Prostate gland (tissue), 2 donors: ENCODE data around the gene PLEK. TPM values are rescaled to one million over a fixed set of nuclear protein-coding genes. Genes with fewer than 3 reads are reported as not detected.

Source experiments
- DNase-seq: peaks from one replicate; pipeline ENCODE4 v3.0.0-alpha.2; 2019; ENCODE audit warnings: low spot score
- H3K27ac ChIP-seq, 2 donors: fragments of 200-600 bp; sonication (generic); 2 replicates each; pipeline ENCODE4 v1.5.1; 2017 to 2019
- H3K27me3 ChIP-seq: fragments of 200-600 bp; sonication (generic); replicated peaks from 2 replicates; pipeline ENCODE4 v1.5.1; 2019; ENCODE audit not compliant: insufficient read depth
- H3K36me3 ChIP-seq, 2 donors: fragments of 200-600 bp; sonication (generic); 1 replicate in 1 of 2; 2 replicates in 1 of 2; pipeline versions ENCODE4 v1.5.1 to v1.8.1; 2017 to 2019
- H3K4me1 ChIP-seq: fragments of 200-600 bp; sonication (generic); replicated peaks from 2 replicates; pipeline ENCODE4 v1.5.1; 2019
- H3K4me3 ChIP-seq, 2 donors: fragments of 200-600 bp; sonication (generic); 2 replicates each; pipeline ENCODE4 v1.5.1; 2017 to 2019
- H3K9me3 ChIP-seq: fragments of 200-600 bp; sonication (generic); 2 replicates; pipeline ENCODE4 v1.5.1; 2017
- POLR2A ChIP-seq: fragments of 450-650 bp; IDR thresholded peaks from one replicate; pipeline ENCODE4 v1.6.1; 2016; ENCODE audit warnings: antibody characterized with exemption, mild to moderate bottlenecking
- POLR2AphosphoS5 ChIP-seq: sonication (generic); formaldehyde crosslinking; IDR thresholded peaks from one replicate; pipeline ENCODE4 v1.6.1; 2017; ENCODE audit warnings: antibody characterized with exemption
- WGBS: methylation state at CpG from one replicate; pipeline ENCODE4 v1.1.5; 2018; 5-methylcytosine and 5-hydroxymethylcytosine counted together
- intact Hi-C: fragments of 100-400 bp; cut with DNase I; formaldehyde crosslinking; loops from one replicate; pipeline ENCODE4 v1.14.2; 2022
- total RNA-seq, 2 donors: library from RNA; depleted of rRNA; stranded (reverse); fragments of >200 nt; gene quantifications; one replicate each; pipeline ENCODE4 v1.1.0, GENCODE V29; 2016
- TF ChIP-seq, protein P1 (sequence below), 4 experiments: fragments of 200-600 bp in 2 of 4; fragments of 450-650 bp in 2 of 4; sonication (generic) in 2 of 4; IDR thresholded peaks; 1 replicate in 3 of 4; 2 replicates in 1 of 4; pipeline ENCODE4 v1.5.1; 2016 to 2019; ENCODE audit warnings: antibody characterized with exemption in 4 of 4, mild to moderate bottlenecking in 2 of 4, moderate library complexity in 2 of 4

The PLEK gene
- total RNA-seq, 2 donors from 2014 or later: 0.59 to 2.1 TPM

DNA sequence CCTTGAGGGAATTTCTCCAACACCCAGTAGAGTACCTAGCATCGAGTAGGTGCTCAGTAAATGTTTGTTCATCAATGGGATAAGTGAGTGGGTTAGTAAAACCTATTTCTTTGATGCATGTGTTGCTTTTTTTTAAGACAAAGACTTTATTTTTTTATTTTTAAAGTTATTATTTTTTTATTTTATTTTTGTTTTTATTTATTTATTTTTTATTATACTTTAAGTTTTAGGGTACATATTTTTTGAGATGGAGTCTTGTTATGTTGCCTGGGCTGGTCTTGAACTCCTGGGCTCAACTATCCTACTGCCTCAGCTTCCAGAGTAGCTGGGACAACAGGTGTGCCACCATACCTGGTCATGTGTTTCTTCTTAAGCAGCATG is 20.8 kb downstream of the PLEK start:
- DNase-seq: no peak
- H3K9me3 ChIP-seq: no peaks in the 10 kb centered on the region
- H3K4me1 ChIP-seq: no peaks in the 10 kb centered on the region
- H3K27me3 ChIP-seq: no peaks in the 10 kb centered on the region
- H3K4me3 ChIP-seq: no peak overlapping the region
- no peak for TF ChIP-seq POLR2A
- TF ChIP-seq, protein P1, sequence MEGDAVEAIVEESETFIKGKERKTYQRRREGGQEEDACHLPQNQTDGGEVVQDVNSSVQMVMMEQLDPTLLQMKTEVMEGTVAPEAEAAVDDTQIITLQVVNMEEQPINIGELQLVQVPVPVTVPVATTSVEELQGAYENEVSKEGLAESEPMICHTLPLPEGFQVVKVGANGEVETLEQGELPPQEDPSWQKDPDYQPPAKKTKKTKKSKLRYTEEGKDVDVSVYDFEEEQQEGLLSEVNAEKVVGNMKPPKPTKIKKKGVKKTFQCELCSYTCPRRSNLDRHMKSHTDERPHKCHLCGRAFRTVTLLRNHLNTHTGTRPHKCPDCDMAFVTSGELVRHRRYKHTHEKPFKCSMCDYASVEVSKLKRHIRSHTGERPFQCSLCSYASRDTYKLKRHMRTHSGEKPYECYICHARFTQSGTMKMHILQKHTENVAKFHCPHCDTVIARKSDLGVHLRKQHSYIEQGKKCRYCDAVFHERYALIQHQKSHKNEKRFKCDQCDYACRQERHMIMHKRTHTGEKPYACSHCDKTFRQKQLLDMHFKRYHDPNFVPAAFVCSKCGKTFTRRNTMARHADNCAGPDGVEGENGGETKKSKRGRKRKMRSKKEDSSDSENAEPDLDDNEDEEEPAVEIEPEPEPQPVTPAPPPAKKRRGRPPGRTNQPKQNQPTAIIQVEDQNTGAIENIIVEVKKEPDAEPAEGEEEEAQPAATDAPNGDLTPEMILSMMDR (IDR thresholded peaks at IDR 0.05): no peak
- TF ChIP-seq POLR2AphosphoS5: no peak
- intact Hi-C loops: no loop called here
- 67% methylated on average over 1 of the region's 1 CpG for WGBS
- H3K27ac ChIP-seq: no peak overlapping the region
- H3K36me3 ChIP-seq: no peaks in the 10 kb centered on the region

DNA sequence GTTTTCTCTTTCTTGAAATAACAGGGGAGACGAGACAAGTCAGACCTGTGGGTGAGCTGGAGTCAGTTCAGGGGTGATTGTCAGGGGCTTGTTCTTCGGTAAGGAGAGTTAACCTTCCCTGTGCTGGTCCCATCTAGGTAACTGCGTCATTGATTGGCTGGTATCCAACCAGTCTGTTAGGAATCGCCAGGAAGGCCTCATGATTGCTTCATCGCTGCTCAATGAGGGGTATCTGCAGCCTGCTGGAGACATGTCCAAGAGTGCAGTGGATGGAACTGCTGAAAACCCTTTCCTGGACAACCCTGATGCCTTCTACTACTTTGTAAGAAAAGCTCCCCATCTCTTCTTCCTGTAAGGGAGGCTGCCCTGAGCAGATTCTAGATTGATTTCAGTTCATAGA is 21.3 kb downstream of the PLEK start:
- intact Hi-C loops: no loop called here
- Histone ChIP-seq H3K4me1 (no peaks in the 10 kb centered on the region), H3K9me3 (no peaks in the 10 kb centered on the region), H3K4me3 (no peak overlapping the region), H3K27ac (no peak overlapping the region), H3K36me3 (no peaks in the 10 kb centered on the region), H3K27me3 (no peaks in the 10 kb centered on the region)
- DNase-seq: no peak
- 78% methylated on average over 5 of the region's 5 CpGs for WGBS
- TF ChIP-seq POLR2A: no peak
- TF ChIP-seq, protein P1 (IDR thresholded peaks at IDR 0.05): no peak
- TF ChIP-seq POLR2AphosphoS5: no peak

DNA sequence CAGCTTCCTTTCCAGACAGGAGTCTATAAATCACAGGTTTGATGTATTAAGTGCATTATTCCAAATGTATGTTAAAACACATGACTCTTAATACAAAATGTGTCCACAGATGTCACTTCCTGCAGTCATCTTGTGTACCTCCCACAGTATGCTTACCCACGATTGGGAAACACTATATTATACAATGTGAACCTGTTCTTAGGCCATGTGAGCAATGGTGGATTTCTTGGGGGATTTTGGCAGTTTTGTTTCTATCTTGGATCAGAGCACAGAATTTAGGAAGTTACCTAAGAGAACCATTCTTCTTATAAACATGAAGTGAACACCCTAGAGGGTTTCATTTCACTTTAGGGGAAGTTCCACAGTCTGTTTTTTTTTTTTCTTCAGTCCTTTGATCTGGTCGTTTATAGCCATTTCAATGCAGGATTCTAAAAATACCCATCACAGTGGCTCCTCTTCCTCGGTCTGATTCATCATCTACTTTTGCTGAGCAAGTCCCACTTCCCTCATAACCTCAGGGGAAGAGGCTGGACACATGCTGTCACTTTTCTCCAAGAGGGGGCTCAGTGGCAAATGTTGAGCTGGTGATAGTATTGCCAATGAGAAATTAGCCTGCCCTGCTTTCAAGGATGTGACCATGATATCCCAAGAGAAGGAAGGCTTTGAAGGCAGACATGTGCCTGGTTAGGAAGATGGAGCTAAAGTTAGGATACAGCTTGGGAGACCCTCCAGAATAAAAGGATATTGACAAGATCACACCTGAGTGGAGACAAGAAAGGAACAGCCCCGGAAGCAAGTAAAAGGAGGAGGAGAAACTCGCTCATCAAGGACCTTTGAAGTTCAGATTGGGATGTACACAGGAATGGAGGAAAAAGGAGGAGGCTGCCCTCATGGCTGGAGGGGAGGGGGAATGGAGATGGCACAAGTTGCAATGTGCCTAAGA is 22.6 kb downstream of the PLEK start:
- TF ChIP-seq POLR2AphosphoS5 (no peak), POLR2A (no peak)
- TF ChIP-seq, protein P1 (IDR thresholded peaks at IDR 0.05): no peak
- no peaks in the 10 kb centered on the region for H3K27me3 ChIP-seq
- H3K36me3 ChIP-seq: no peaks in the 10 kb centered on the region
- no peak for DNase-seq
- no peak overlapping the region for H3K4me3 ChIP-seq
- no peaks in the 10 kb centered on the region for H3K4me1 ChIP-seq
- no peak overlapping the region for H3K27ac ChIP-seq
- intact Hi-C loops: no loop called here
- no peaks in the 10 kb centered on the region for H3K9me3 ChIP-seq
- 29% methylated on average over 5 of the region's 5 CpGs for WGBS

DNA sequence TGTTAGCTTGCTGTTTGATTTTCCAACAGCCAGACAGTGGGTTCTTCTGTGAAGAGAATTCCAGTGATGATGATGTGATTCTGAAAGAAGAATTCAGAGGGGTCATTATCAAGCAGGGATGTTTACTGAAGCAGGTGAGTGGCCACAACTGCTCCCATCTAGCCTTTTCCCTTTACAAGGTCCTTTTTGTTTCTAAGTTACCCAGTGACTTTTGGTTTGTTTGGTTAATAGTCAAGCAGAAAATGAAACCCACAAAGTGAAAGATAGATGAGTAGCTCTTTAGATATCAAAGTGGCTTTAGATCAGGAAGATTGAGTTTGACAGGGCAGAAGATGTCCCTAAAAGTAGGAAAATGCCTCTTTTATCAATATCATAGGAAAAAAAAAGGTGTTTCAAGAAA is 23.3 kb downstream of the PLEK start:
- Histone ChIP-seq H3K9me3 (no peaks in the 10 kb centered on the region), H3K4me3 (no peak overlapping the region), H3K4me1 (no peaks in the 10 kb centered on the region), H3K27me3 (no peaks in the 10 kb centered on the region), H3K27ac (no peak overlapping the region), H3K36me3 (no peaks in the 10 kb centered on the region)
- intact Hi-C loops: no loop called here
- no peak for DNase-seq
- TF ChIP-seq POLR2AphosphoS5: no peak
- TF ChIP-seq, protein P1 (IDR thresholded peaks at IDR 0.05): no peak
- TF ChIP-seq POLR2A: no peak

DNA sequence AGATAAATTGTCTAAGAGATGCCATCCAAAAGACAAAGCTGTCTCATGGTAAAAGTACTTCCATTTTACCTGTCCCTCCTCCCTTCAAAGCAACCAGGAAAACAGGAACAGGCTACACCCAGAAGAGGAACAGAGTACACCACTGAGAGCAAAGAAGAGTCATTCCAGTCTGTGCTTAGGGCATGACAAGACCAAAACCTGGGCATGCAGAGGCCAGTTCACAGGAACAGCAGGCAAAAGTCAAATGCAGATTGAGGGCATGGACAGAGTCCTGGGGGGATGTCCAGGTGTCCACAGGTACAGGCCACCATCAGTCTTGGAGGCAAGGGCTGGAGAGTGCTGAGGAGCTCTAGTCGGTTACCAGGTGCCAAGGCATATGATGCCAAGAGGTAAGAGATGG is 23.7 kb downstream of the PLEK start:
- no peak overlapping the region for H3K4me3 ChIP-seq
- H3K27me3 ChIP-seq: no peaks in the 10 kb centered on the region
- H3K36me3 ChIP-seq: no peaks in the 10 kb centered on the region
- TF ChIP-seq, protein P1 (IDR thresholded peaks at IDR 0.05): no peak
- no peak for TF ChIP-seq POLR2AphosphoS5
- no peak for TF ChIP-seq POLR2A
- DNase-seq: no peak
- intact Hi-C loops: no loop called here
- WGBS: 83% methylated on average over 1 of the region's 1 CpG
- no peaks in the 10 kb centered on the region for H3K9me3 ChIP-seq
- no peak overlapping the region for H3K27ac ChIP-seq
- H3K4me1 ChIP-seq: no peaks in the 10 kb centered on the region
